ENCODE results near the gene EMC9.

GRCh38 chr14:24135834-24136683 lies 5.3 kb downstream of the EMC9 start, which contains the start of gene PSME1:
- TF ChIP-seq CTCF (IDR thresholded peaks at IDR 0.05; ENCODE audit: borderline replicate concordance, extremely low read depth, low read length, poor library complexity, severe bottlenecking) = no peak
- TF ChIP-seq EZH2 (IDR thresholded peaks at IDR 0.05; ENCODE audit: borderline replicate concordance, low read depth, low read length, severe bottlenecking) = no peak

Measured in DND-41 (cell line).